Measurements from ENCODE around the gene ULK2.

The ULK2 gene

DNA sequence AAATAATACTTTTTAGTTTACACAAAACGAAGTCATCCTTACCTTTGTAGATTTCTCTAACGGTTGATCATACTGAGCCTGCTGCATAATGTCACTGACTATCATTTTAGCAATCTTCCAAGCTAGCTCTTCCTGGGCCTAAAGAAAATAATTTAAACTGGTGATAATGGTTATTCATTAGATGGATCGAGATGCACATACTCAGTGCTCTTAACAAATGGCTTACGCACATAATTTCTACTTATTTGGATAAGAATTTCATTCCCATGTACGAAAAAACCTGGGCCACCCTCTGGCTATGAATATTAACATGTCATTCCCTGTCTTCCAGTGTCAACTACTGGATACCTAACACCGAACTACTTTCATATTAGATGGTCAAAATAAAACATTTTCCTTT is 41.4 kb upstream of the ULK2 start:
- Histone ChIP-seq H3K27me3 (ENCODE audit: insufficient read depth, low read length) (no peaks in the 10 kb centered on the region), H3F3A (ENCODE audit: insufficient read depth, low read length) (no peaks in the 10 kb centered on the region), H3K9me2 (ENCODE audit: low read depth, low read length) (no peaks in the 10 kb centered on the region), H3K9ac (ENCODE audit: low read length) (no peak overlapping the region), H3K4me1 (ENCODE audit: insufficient read depth, low read length, severe bottlenecking) (no peaks in the 10 kb centered on the region), H3K9me3 (ENCODE audit: low read length) (no peaks in the 10 kb centered on the region), H3K36me3 (ENCODE audit: insufficient read depth, low read length) (peaks cover 61% of the 10 kb centered on the region), H3K4me2 (ENCODE audit: low read length) (no peak overlapping the region), H4K20me1 (ENCODE audit: insufficient read depth, low read length) (no peaks in the 10 kb centered on the region), H3K4me3 (ENCODE audit: low read depth, low read length, poor library complexity, severe bottlenecking) (no peak overlapping the region), H3K27ac (ENCODE audit: low read depth, low read length, poor library complexity, severe bottlenecking) (no peak overlapping the region), H2AFZ (ENCODE audit: low read length) (no peak overlapping the region), H3K79me2 (ENCODE audit: insufficient read depth, low read length) (no peaks in the 10 kb centered on the region)
- TF ChIP-seq CTCF (IDR thresholded peaks at IDR 0.05; ENCODE audit: low read length): no peak
- TF ChIP-seq EZH2 (IDR thresholded peaks at IDR 0.05; ENCODE audit: borderline replicate concordance, low read length): no peak

DNA sequence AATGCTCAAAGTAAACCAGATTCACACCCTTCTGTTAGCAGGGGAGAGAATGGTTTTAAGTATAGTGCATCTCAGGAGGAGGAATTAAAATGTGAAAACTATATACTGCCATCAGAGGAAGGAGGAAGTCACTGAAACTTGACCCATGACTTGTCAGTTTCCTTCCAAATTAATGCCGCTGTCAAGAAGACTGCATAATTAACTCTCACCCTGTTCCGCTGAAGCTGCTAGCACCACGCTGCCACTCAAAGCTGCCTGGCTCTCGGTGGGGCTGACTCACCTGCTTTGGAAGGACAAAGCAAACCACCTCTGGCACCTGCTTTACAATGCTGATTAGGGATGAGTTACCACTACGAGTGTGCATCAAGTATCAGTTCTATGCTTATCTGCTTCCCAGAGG is 37.8 kb upstream of the ULK2 start:
- Histone ChIP-seq H3F3A (ENCODE audit: insufficient read depth, low read length) (no peaks in the 10 kb centered on the region), H2AFZ (ENCODE audit: low read length) (no peak overlapping the region), H3K4me1 (ENCODE audit: insufficient read depth, low read length, severe bottlenecking) (no peaks in the 10 kb centered on the region), H3K27ac (ENCODE audit: low read depth, low read length, poor library complexity, severe bottlenecking) (no peak overlapping the region), H3K79me2 (ENCODE audit: insufficient read depth, low read length) (no peaks in the 10 kb centered on the region), H3K9me3 (ENCODE audit: low read length) (no peaks in the 10 kb centered on the region), H3K9me2 (ENCODE audit: low read depth, low read length) (no peaks in the 10 kb centered on the region), H3K9ac (ENCODE audit: low read length) (no peak overlapping the region), H3K36me3 (ENCODE audit: insufficient read depth, low read length) (peaks cover 68% of the 10 kb centered on the region), H3K4me3 (ENCODE audit: low read depth, low read length, poor library complexity, severe bottlenecking) (no peak overlapping the region), H4K20me1 (ENCODE audit: insufficient read depth, low read length) (no peaks in the 10 kb centered on the region), H3K27me3 (ENCODE audit: insufficient read depth, low read length) (no peaks in the 10 kb centered on the region), H3K4me2 (ENCODE audit: low read length) (no peak overlapping the region)
- TF ChIP-seq EZH2 (IDR thresholded peaks at IDR 0.05; ENCODE audit: borderline replicate concordance, low read length) (no peak), CTCF (IDR thresholded peaks at IDR 0.05; ENCODE audit: low read length) (no peak)

DNA sequence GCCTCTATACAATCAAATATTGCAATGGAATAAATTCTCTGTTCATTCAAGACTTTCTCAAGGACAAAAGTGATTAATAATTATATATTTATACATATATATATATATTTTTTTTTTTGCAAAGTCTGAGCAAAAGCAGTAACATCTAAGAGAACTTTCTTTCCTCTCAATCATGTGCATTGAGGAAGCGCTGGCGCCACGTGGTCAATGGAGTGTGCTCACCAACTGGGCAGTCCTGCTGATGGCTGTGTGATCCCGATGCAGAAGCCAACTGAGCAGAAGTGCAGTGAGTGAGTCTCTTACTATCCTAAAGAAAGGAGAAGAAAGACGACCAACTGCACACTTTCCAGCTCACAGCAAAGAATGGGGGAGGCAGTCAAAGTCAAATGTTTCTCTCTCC is 37.2 kb upstream of the ULK2 start:
- Histone ChIP-seq H3K27me3 (ENCODE audit: insufficient read depth, low read length) (no peaks in the 10 kb centered on the region), H3K4me3 (ENCODE audit: low read depth, low read length, poor library complexity, severe bottlenecking) (no peak overlapping the region), H3K9me2 (ENCODE audit: low read depth, low read length) (no peaks in the 10 kb centered on the region), H3K4me1 (ENCODE audit: insufficient read depth, low read length, severe bottlenecking) (no peaks in the 10 kb centered on the region), H3K9me3 (ENCODE audit: low read length) (no peaks in the 10 kb centered on the region), H2AFZ (ENCODE audit: low read length) (no peak overlapping the region), H3K27ac (ENCODE audit: low read depth, low read length, poor library complexity, severe bottlenecking) (no peak overlapping the region), H4K20me1 (ENCODE audit: insufficient read depth, low read length) (no peaks in the 10 kb centered on the region), H3K4me2 (ENCODE audit: low read length) (no peak overlapping the region), H3K79me2 (ENCODE audit: insufficient read depth, low read length) (no peaks in the 10 kb centered on the region), H3K36me3 (ENCODE audit: insufficient read depth, low read length) (peaks cover 66% of the 10 kb centered on the region), H3K9ac (ENCODE audit: low read length) (no peak overlapping the region), H3F3A (ENCODE audit: insufficient read depth, low read length) (no peaks in the 10 kb centered on the region)
- TF ChIP-seq EZH2 (IDR thresholded peaks at IDR 0.05; ENCODE audit: borderline replicate concordance, low read length) (no peak), CTCF (IDR thresholded peaks at IDR 0.05; ENCODE audit: low read length) (no peak)

All from OCI-LY1 (cell line).